Stimulated activated naive B cell treated with anti-CD40 and anti-IgM and Interleukin-4, amounts not matched to agents 10 μg/mL and 1 μg/mL and 100 μg/mL, for 72 hours (primary cell): Measurements from ENCODE around the gene DIAPH2.

ENCODE experiments used
- ATAC-seq, 2 donors: fragments of 150-1000 bp; cut with Tn5 transposase; replicated peaks; 2 replicates each; pipeline ENCODE4 v1.10.0; 2021; ENCODE audit warnings: moderate library complexity in 1 of 2
- DNase-seq: peaks from one replicate; pipeline ENCODE4 v3.0.0; 2021
- H3K27ac Mint-ChIP-seq: one replicate; pipeline ENCODE4 v1.8.0; 2022; ENCODE audit warnings: mild to moderate bottlenecking, mixed read lengths
- H3K27me3 Mint-ChIP-seq, 2 donors: one replicate each; pipeline ENCODE4 v1.8.0; 2022; ENCODE audit warnings: mixed read lengths in 2 of 2
- H3K36me3 Mint-ChIP-seq, 2 donors: one replicate each; pipeline ENCODE4 v1.8.0; 2022; ENCODE audit warnings: mixed read lengths in 2 of 2, mild to moderate bottlenecking in 1 of 2
- H3K4me1 Mint-ChIP-seq, 2 donors: one replicate each; pipeline ENCODE4 v1.8.0; 2022; ENCODE audit warnings: mixed read lengths in 2 of 2, mild to moderate bottlenecking in 1 of 2
- H3K4me3 Mint-ChIP-seq, 2 donors: one replicate each; pipeline ENCODE4 v1.8.0; 2022; ENCODE audit warnings: mild to moderate bottlenecking in 2 of 2, mixed read lengths in 2 of 2, moderate library complexity in 1 of 2
- H3K9me3 Mint-ChIP-seq, 2 donors: one replicate each; pipeline ENCODE4 v1.8.0; 2022; ENCODE audit warnings: mixed read lengths in 2 of 2, mild to moderate bottlenecking in 1 of 2

Gene DIAPH2

DNA sequence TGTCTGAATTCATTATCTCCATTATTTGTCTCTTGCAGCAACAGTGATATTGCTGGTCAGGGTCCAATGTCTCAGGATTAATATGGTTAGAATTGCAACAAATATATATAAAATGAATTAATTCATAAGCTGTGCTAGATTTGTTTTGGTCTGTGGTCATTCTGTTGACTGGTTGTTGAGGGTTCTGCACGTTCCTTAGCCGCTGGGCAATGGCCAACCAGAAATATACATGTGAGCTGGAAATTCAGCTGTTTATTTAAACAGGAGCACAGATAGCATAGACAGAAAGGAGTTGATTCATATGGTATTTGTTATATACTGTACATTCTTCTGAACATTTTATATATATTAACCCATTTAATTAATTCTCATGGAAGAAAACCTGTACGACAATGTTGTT lies 299.9 kb downstream of the DIAPH2 start:
- Mint-ChIP-seq H3K9me3 (no peaks in the 10 kb centered on the region), H3K27me3 (no peaks in the 10 kb centered on the region), H3K36me3 (no peaks in the 10 kb centered on the region), H3K27ac (no peak overlapping the region), H3K4me1 (no peaks in the 10 kb centered on the region), H3K4me3 (no peak overlapping the region)
- DNase-seq (no peak), ATAC-seq (no peak)

GRCh38 chrX:96985046-96985445 lies 300.4 kb downstream of the DIAPH2 start:
- H3K4me3 Mint-ChIP-seq = no peak overlapping the region
- no peak for DNase-seq

DNA sequence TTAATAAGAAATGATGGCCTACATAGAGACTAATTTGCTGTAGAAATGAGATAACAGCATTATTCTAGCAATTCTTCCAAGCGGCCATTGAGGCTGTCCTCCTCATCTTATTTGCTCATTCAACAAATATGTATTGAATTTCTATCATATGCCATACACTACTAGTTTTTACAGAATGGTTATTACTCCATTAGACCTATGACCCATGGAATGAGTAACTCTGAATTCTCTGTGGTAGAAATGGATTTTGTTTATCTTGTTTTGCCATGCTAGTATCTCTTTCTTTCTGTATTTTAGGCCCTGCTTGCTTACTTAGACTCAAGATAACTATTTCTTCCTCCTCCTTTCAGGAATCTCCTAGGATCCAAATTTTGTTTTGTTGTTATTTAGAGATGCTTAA lies 302.6 kb downstream of the DIAPH2 start:
- H3K4me3 Mint-ChIP-seq = no peak overlapping the region
- H3K27ac Mint-ChIP-seq = no peak overlapping the region
- H3K4me1 Mint-ChIP-seq = no peaks in the 10 kb centered on the region
- H3K36me3 Mint-ChIP-seq = no peaks in the 10 kb centered on the region
- H3K9me3 Mint-ChIP-seq = no peaks in the 10 kb centered on the region
- DNase-seq (no peak), ATAC-seq (no peak)
- H3K27me3 Mint-ChIP-seq = no peaks in the 10 kb centered on the region

More at GRCh38 chrX:96985046-96985445, 300.4 kb downstream of the DIAPH2 start:
- no peak for ATAC-seq
- no peaks in the 10 kb centered on the region for H3K4me1 Mint-ChIP-seq
- H3K27ac Mint-ChIP-seq = no peak overlapping the region
- no peaks in the 10 kb centered on the region for H3K27me3 Mint-ChIP-seq
- no peaks in the 10 kb centered on the region for H3K36me3 Mint-ChIP-seq
- no peaks in the 10 kb centered on the region for H3K9me3 Mint-ChIP-seq

DNA sequence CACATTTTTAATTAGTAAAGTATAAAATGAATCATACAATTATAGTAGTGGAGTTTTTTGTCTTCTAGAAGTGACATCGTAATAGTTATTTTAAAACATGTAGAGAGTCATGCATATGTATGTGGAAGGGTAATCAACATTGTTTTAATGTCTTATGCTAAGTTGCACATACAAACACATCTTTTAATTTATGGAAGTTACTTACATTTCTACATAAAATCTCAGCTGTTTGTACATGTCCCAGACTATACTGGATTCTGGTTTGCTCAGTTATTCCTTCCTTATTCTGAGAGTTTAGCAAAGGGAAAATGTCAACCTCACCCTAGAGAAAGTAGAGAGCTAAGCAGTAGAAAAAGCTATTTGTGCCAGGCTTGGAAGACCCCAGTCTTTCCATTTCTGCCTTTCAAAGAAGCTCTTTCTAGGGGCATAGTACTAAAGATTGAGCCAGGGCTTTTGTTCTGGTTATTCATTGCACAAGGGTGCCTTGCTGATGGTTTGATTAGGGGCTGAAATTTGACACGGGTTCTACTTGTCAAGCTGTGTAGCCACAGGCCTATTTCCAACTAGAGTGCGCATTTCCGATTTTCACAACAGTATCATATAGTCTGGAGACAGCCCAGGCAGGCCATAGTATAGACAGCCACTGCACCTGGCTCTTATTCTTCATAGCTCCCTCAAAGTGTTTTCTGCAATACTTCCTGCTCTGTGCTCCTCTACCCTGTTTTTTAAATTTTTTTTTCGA lies 305.4 kb downstream of the DIAPH2 start:
- no peak overlapping the region for H3K27ac Mint-ChIP-seq
- peaks cover 4 to 13% of the 10 kb centered on the region in 2 donors for H3K9me3 Mint-ChIP-seq
- peaks cover 7 to 15% of the 10 kb centered on the region in 2 donors for H3K4me1 Mint-ChIP-seq
- DNase-seq = no peak
- peaks cover 6 to 9% of the 10 kb centered on the region in 2 donors for H3K36me3 Mint-ChIP-seq
- no peak for ATAC-seq
- no peak overlapping the region for H3K4me3 Mint-ChIP-seq
- H3K27me3 Mint-ChIP-seq = no peaks in the 10 kb centered on the region

DNA sequence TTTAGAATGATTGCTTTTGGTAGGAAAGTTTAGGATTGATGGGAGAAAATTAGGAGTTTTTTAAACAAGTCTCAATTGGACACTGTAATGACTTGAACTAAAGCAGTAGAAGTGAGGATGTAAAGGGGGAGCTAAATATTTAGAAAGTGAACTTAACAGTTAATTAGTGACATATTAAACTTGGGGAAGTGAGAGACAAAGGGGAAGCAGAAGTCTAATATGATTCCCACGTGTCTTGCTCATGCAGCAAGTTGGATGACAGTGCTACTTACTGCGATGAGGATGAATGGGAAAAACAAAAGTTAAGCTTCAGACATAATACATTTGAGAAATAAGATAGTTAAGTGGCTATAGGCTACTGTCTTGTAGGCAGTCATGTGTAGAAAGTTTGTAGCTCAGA lies 309.5 kb downstream of the DIAPH2 start:
- ATAC-seq = peak; percentile 59 to 70
- Mint-ChIP-seq H3K4me3 (peak overlapping the region in 1 of 2 donors; percentile 25), H3K27ac (no peak overlapping the region), H3K36me3 (peaks cover 6 to 9% of the 10 kb centered on the region in 2 donors), H3K4me1 (peaks cover 7 to 15% of the 10 kb centered on the region in 2 donors), H3K27me3 (no peaks in the 10 kb centered on the region), H3K9me3 (peaks cover 4 to 13% of the 10 kb centered on the region in 2 donors)
- DNase-seq = no peak

GRCh38 chrX:96997196-96997595 lies 312.6 kb downstream of the DIAPH2 start:
- Mint-ChIP-seq H3K9me3 (peaks cover 4 to 13% of the 10 kb centered on the region in 2 donors), H3K36me3 (peaks cover 6 to 9% of the 10 kb centered on the region in 2 donors), H3K27ac (no peak overlapping the region), H3K27me3 (no peaks in the 10 kb centered on the region), H3K4me3 (no peak overlapping the region), H3K4me1 (peaks cover 7 to 22% of the 10 kb centered on the region in 2 donors)
- ATAC-seq (no peak), DNase-seq (no peak)

- Mint-ChIP-seq H3K36me3 (peaks cover 0 to 4% of the 10 kb centered on the region in 2 donors), H3K4me3 (no peak overlapping the region), H3K27me3 (no peaks in the 10 kb centered on the region), H3K9me3 (peaks cover 3% of the 10 kb centered on the region in 2 donors), H3K27ac (no peak overlapping the region), H3K4me1 (peaks cover 0 to 7% of the 10 kb centered on the region in 2 donors)
- ATAC-seq (no peak), DNase-seq (no peak)
Measured at GRCh38 chrX:97000682-97001368, 316.2 kb downstream of the DIAPH2 start.

DNA sequence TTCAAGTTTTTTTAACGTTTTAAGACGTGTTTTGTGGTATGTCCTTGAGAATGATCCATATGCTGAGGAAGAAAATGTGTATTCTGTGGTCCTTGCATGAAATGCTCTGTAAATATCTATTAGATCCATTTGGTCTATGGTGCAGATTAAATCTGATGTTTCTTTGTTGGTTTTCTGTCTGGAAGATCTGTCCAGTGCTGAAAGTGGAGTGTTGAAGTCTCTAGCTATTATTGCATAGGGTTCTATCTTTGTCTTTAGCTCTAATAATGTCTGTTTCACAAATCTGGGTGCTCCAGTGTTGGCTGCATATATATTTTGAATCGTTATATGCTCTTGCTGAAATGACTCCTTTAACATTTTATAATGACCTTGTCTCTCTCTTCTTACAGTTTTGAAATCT lies 321.5 kb downstream of the DIAPH2 start:
- no peaks in the 10 kb centered on the region for H3K27me3 Mint-ChIP-seq
- no peak overlapping the region for H3K4me3 Mint-ChIP-seq
- no peak overlapping the region for H3K27ac Mint-ChIP-seq
- peaks cover 0 to 4% of the 10 kb centered on the region in 2 donors for H3K36me3 Mint-ChIP-seq
- no peak for ATAC-seq
- no peak for DNase-seq
- no peaks in the 10 kb centered on the region for H3K4me1 Mint-ChIP-seq
- H3K9me3 Mint-ChIP-seq = peaks cover 3% of the 10 kb centered on the region in 2 donors

GRCh38 chrX:97009391-97009790 lies 324.7 kb downstream of the DIAPH2 start:
- H3K9me3 Mint-ChIP-seq = no peaks in the 10 kb centered on the region
- no peak overlapping the region for H3K4me3 Mint-ChIP-seq
- H3K27me3 Mint-ChIP-seq = no peaks in the 10 kb centered on the region
- no peak for DNase-seq
- H3K36me3 Mint-ChIP-seq = no peaks in the 10 kb centered on the region
- no peak for ATAC-seq
- no peaks in the 10 kb centered on the region for H3K4me1 Mint-ChIP-seq
- no peak overlapping the region for H3K27ac Mint-ChIP-seq

DNA sequence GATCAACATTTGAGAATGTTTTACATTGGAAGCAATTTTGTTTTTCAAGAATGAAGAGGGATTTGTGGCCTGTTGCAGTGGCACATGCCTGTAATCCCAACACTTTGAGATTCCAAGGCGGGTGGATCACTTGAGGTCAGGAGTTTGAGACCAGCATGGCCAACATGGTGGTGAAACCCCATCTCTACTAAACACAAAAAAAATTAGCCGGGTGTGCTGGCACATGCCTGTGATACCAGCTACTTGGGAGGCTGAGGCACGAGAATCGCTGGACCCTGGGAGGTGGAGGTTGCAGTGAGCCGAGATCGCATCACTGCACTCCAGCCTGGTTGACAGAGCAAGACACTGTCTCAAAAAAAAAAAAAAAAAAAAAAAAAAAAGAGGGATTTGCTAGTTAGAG lies 326.9 kb downstream of the DIAPH2 start:
- no peaks in the 10 kb centered on the region for H3K27me3 Mint-ChIP-seq

GRCh38 chrX:97016106-97016505 lies 331.5 kb downstream of the DIAPH2 start:
- no peaks in the 10 kb centered on the region for H3K4me1 Mint-ChIP-seq
- ATAC-seq = no peak
- H3K27ac Mint-ChIP-seq = no peak overlapping the region
- no peaks in the 10 kb centered on the region for H3K36me3 Mint-ChIP-seq
- no peaks in the 10 kb centered on the region for H3K9me3 Mint-ChIP-seq
- H3K27me3 Mint-ChIP-seq = no peaks in the 10 kb centered on the region
- no peak for DNase-seq
- no peak overlapping the region for H3K4me3 Mint-ChIP-seq

More for the DNA sequence above, 326.9 kb downstream of the DIAPH2 start:
- Mint-ChIP-seq H3K36me3 (no peaks in the 10 kb centered on the region), H3K9me3 (no peaks in the 10 kb centered on the region), H3K4me1 (no peaks in the 10 kb centered on the region), H3K27ac (no peak overlapping the region), H3K4me3 (no peak overlapping the region)
- ATAC-seq (no peak), DNase-seq (no peak)

GRCh38 chrX:97021680-97022079 lies 337.0 kb downstream of the DIAPH2 start:
- Mint-ChIP-seq H3K27me3 (no peaks in the 10 kb centered on the region), H3K36me3 (peaks cover 0 to 2% of the 10 kb centered on the region in 2 donors), H3K4me1 (no peaks in the 10 kb centered on the region), H3K4me3 (no peak overlapping the region), H3K27ac (no peak overlapping the region), H3K9me3 (no peaks in the 10 kb centered on the region)
- DNase-seq = no peak
- no peak for ATAC-seq

DNA sequence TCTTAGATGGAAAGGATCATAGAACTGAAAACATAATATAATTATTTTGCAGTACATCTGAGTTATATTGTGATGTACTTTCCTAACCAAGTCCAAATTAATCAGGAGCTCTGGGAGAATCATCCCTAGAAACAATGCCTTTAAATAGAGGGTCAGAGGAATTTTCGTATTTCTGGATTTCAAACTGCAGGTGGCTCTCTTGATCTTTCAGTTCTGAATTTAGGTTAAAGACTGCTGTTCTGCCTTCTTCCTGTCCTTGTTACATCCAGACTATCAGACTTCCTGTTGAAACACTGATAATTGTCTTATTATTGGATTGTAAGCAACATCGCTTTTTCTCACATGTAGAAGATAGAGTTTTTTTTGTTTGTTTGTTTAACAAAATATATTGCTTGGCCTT lies 341.8 kb downstream of the DIAPH2 start:
- H3K27ac Mint-ChIP-seq = no peak overlapping the region
- H3K9me3 Mint-ChIP-seq = no peaks in the 10 kb centered on the region
- no peaks in the 10 kb centered on the region for H3K4me1 Mint-ChIP-seq
- H3K27me3 Mint-ChIP-seq = no peaks in the 10 kb centered on the region
- H3K4me3 Mint-ChIP-seq = no peak overlapping the region
- peaks cover 0 to 2% of the 10 kb centered on the region in 2 donors for H3K36me3 Mint-ChIP-seq
- ATAC-seq = no peak
- no peak for DNase-seq

DNA sequence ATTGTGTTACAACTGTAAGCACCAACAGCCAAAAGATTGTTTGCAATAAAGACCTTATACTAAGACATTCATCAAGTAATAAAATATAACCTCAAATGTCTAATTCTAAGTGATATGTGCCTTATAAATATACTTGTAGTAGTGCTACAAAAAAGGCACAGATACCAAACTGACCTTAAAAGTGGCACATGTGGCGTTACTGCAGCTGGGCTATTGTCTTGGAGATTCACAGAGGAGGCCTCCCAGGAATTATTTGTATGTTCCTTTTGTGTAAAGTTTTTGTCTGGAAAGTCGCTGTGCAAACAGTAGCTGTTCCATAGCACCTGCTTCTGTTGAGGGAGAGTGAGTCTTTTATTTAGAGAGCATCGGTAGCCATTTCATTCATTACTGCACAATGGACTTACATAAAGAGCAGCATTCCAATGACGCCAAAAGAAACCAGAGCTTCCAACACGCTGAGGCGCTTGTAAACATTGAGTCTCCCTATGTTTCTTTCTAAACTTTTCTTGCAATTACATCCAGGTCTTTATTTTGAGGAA lies 342.8 kb downstream of the DIAPH2 start:
- Mint-ChIP-seq H3K36me3 (peaks cover 0 to 2% of the 10 kb centered on the region in 2 donors), H3K4me3 (no peak overlapping the region), H3K27me3 (no peaks in the 10 kb centered on the region), H3K27ac (no peak overlapping the region), H3K9me3 (no peaks in the 10 kb centered on the region), H3K4me1 (no peaks in the 10 kb centered on the region)
- DNase-seq (no peak), ATAC-seq (no peak)

- Mint-ChIP-seq H3K9me3 (no peaks in the 10 kb centered on the region), H3K36me3 (no peaks in the 10 kb centered on the region), H3K27me3 (no peaks in the 10 kb centered on the region), H3K4me3 (no peak overlapping the region), H3K4me1 (no peaks in the 10 kb centered on the region), H3K27ac (no peak overlapping the region)
- DNase-seq = no peak
- ATAC-seq = peak; percentile 60 to 90
Measured at GRCh38 chrX:97030463-97030862, 345.8 kb downstream of the DIAPH2 start.
